OCI-LY3 (cell line): ENCODE results near the gene IWS1.

ENCODE experiments used
- H2AFZ ChIP-seq: fragments of 200-600, 300-600 bp; shearing (Covaris generic); 2 replicates; pipeline ENCODE4 v1.6.0; 2014; ENCODE audit warnings: antibody characterized with exemption, low read depth, low read length
- H3K27ac ChIP-seq: fragments of 200-600, 300-600 bp; sonication (generic); 2 replicates; pipeline ENCODE4 v1.5.1; 2014; ENCODE audit warnings: mild to moderate bottlenecking, low read length, moderate library complexity, mixed read lengths
- H3K27me3 ChIP-seq: fragments of 200-600, 300-600 bp; sonication (generic); 2 replicates; pipeline ENCODE4 v1.6.1; 2014; ENCODE audit warnings: low read depth, low read length, mixed read lengths
- H3K36me3 ChIP-seq: fragments of 200-600, 300-600 bp; sonication (generic); replicated peaks from 2 replicates; pipeline ENCODE3; 2014; ENCODE audit warnings: low read depth, low read length, mixed read lengths
- H3K4me1 ChIP-seq: fragments of 300-600, 200-600 bp; sonication (generic); 2 replicates; pipeline ENCODE4 v1.6.1; 2014; ENCODE audit warnings: low read length, mixed read lengths
- H3K4me2 ChIP-seq: fragments of 200-600, 300-600 bp; sonication (generic); 2 replicates; pipeline ENCODE4 v1.6.1; 2014; ENCODE audit warnings: low read length, mixed read lengths
- H3K4me3 ChIP-seq: fragments of 300-600, 200-600 bp; sonication (generic); 2 replicates; pipeline ENCODE4 v1.5.1; 2014; ENCODE audit warnings: antibody characterized with exemption, mild to moderate bottlenecking, low read length, moderate library complexity
- H3K79me2 ChIP-seq: fragments of 300-600, 200-600 bp; shearing (Covaris generic); 2 replicates; pipeline ENCODE4 v1.6.1; 2014; ENCODE audit warnings: mild to moderate bottlenecking, low read length, mixed read lengths
- H3K9ac ChIP-seq: fragments of 300-600, 200-600 bp; shearing (Covaris generic); 2 replicates; pipeline ENCODE4 v1.6.0; 2014; ENCODE audit warnings: mild to moderate bottlenecking, low read length, moderate library complexity
- H3K9me3 ChIP-seq: fragments of 200-600, 300-600 bp; shearing (Covaris generic); 2 replicates; pipeline ENCODE4 v1.6.1; 2014; ENCODE audit warnings: low read length, mixed read lengths; ENCODE audit not compliant: insufficient read depth
- H4K20me1 ChIP-seq: fragments of 200-600, 300-600 bp; sonication (generic); 2 replicates; pipeline ENCODE4 v1.6.1; 2016; ENCODE audit warnings: low read length, mixed read lengths; ENCODE audit not compliant: insufficient read depth
- CTCF ChIP-seq: fragments of 200-600, 300-600 bp; sonication (generic); IDR thresholded peaks from 2 replicates; pipeline ENCODE4 v1.5.1; 2014; ENCODE audit warnings: antibody characterized with exemption, low read length, low read depth
- EZH2phosphoT487 ChIP-seq: fragments of 200-600 bp; shearing (Covaris generic); IDR thresholded peaks from 2 replicates; pipeline ENCODE4 v1.6.1; 2018; ENCODE audit warnings: antibody characterized with exemption, mixed run types, low read depth

IWS1 gene

GRCh38 chr2:127471286-127471988, 54.9 kb downstream of the IWS1 start:
- Histone ChIP-seq H3K27me3 (no peaks in the 10 kb centered on the region), H3K9me3 (no peaks in the 10 kb centered on the region), H3K4me3 (no peak overlapping the region), H3K4me2 (no peak overlapping the region), H3K9ac (no peak overlapping the region), H4K20me1 (no peaks in the 10 kb centered on the region), H3K4me1 (no peaks in the 10 kb centered on the region), H3K79me2 (no peaks in the 10 kb centered on the region), H2AFZ (no peak overlapping the region), H3K36me3 (peaks cover 31% of the 10 kb centered on the region), H3K27ac (no peak overlapping the region)
- TF ChIP-seq CTCF (no peak), EZH2phosphoT487 (no peak)

GRCh38 chr2:127469974-127470373, 56.3 kb downstream of the IWS1 start:
- Histone ChIP-seq H3K9ac (no peak overlapping the region), H3K27me3 (no peaks in the 10 kb centered on the region), H3K4me3 (no peak overlapping the region), H3K9me3 (no peaks in the 10 kb centered on the region), H3K4me2 (no peak overlapping the region), H3K27ac (no peak overlapping the region), H3K79me2 (no peaks in the 10 kb centered on the region), H2AFZ (no peak overlapping the region), H4K20me1 (no peaks in the 10 kb centered on the region), H3K36me3 (peaks cover 21% of the 10 kb centered on the region), H3K4me1 (no peaks in the 10 kb centered on the region)
- no peak for TF ChIP-seq CTCF
- TF ChIP-seq EZH2phosphoT487, result no peak

GRCh38 chr2:127469051-127469450, 57.2 kb downstream of the IWS1 start:
- TF ChIP-seq EZH2phosphoT487 (no peak), CTCF (no peak)
- Histone ChIP-seq H3K79me2 (no peaks in the 10 kb centered on the region), H3K36me3 (peaks cover 21% of the 10 kb centered on the region), H3K4me3 (no peak overlapping the region), H3K27me3 (no peaks in the 10 kb centered on the region), H3K9me3 (no peaks in the 10 kb centered on the region), H2AFZ (no peak overlapping the region), H3K4me1 (no peaks in the 10 kb centered on the region), H4K20me1 (no peaks in the 10 kb centered on the region), H3K27ac (no peak overlapping the region), H3K9ac (no peak overlapping the region), H3K4me2 (no peak overlapping the region)

- no peaks in the 10 kb centered on the region for H3K27me3 ChIP-seq
- H3K36me3 ChIP-seq, result peaks cover 24% of the 10 kb centered on the region
- H3K79me2 ChIP-seq, result no peaks in the 10 kb centered on the region
- H3K27ac ChIP-seq, result no peak overlapping the region
- TF ChIP-seq EZH2phosphoT487 (no peak), CTCF (no peak)
- no peak overlapping the region for H3K4me2 ChIP-seq
- no peak overlapping the region for H3K4me3 ChIP-seq
- H3K9me3 ChIP-seq, result no peaks in the 10 kb centered on the region
- H4K20me1 ChIP-seq, result no peaks in the 10 kb centered on the region
- no peak overlapping the region for H2AFZ ChIP-seq
- H3K4me1 ChIP-seq, result peaks cover 8% of the 10 kb centered on the region
- H3K9ac ChIP-seq, result no peak overlapping the region
These were observed 61.0 kb downstream of the IWS1 start for GRCh38 chr2:127465258-127465657.
